Measurements from ENCODE around the gene SDK1. TPM values are rescaled to one million over a fixed set of nuclear protein-coding genes. Genes with fewer than 3 reads are reported as not detected.

SDK1 gene
- total and polyA plus RNA-seq, 12 donors = 1.0 to 5.3 (median 3.2) TPM

GRCh38 chr7:4279216-4279615 is 978.2 kb downstream of the SDK1 start:
- peaks cover 0 to 6% (median 0%) of the 10 kb centered on the region in 7 donors for H3K27me3 ChIP-seq
- no peaks in the 10 kb centered on the region for H3K36me3 ChIP-seq
- no peak overlapping the region for H3K4me3 ChIP-seq
- intact Hi-C loops (cut with DNase I) = no loop called here
- H3K27ac ChIP-seq = no peak overlapping the region
- no peaks in the 10 kb centered on the region for H3K4me1 ChIP-seq
- no peak for DNase-seq
- ATAC-seq = no peak
- peaks cover 0 to 11% (median 3%) of the 10 kb centered on the region in 11 donors for H3K9me3 ChIP-seq
- 81 to 82% methylated on average over 3 of the region's 3 CpGs for WGBS, 2 donors
- no peak for TF ChIP-seq CTCF (IDR thresholded peaks at IDR 0.05)

- intact Hi-C loops (cut with DNase I) = no loop called here
- Histone ChIP-seq H3K36me3 (no peaks in the 10 kb centered on the region), H3K9me3 (no peaks in the 10 kb centered on the region), H3K4me1 (no peaks in the 10 kb centered on the region), H3K27me3 (peaks cover 0 to 4% (median 0%) of the 10 kb centered on the region in 7 donors), H3K27ac (no peak overlapping the region), H3K4me3 (no peak overlapping the region)
- no peak for TF ChIP-seq CTCF (IDR thresholded peaks at IDR 0.05)
- no peak for ATAC-seq
- 71 to 78% methylated on average over 9 of the region's 9 CpGs for WGBS, 2 donors
- DNase-seq = no peak
These were observed 980.4 kb downstream of the SDK1 start for GRCh38 chr7:4281231-4281993.

- H3K4me3 ChIP-seq = no peak overlapping the region
- ATAC-seq (no peak), DNase-seq (no peak)
- no peaks in the 10 kb centered on the region for H3K4me1 ChIP-seq
- H3K36me3 ChIP-seq = no peaks in the 10 kb centered on the region
- peaks cover 0 to 4% (median 0%) of the 10 kb centered on the region in 7 donors for H3K27me3 ChIP-seq
- no peak overlapping the region for H3K27ac ChIP-seq
- 76 to 88% methylated on average over 14 of the region's 14 CpGs for WGBS, 2 donors
- H3K9me3 ChIP-seq = peaks cover 0 to 6% (median 0%) of the 10 kb centered on the region in 11 donors
- no peak for TF ChIP-seq CTCF (IDR thresholded peaks at IDR 0.05)
- intact Hi-C loops (cut with DNase I) = no loop called here
These were observed 981.6 kb downstream of the SDK1 start for GRCh38 chr7:4282434-4283223.

GRCh38 chr7:4286351-4286750 is 985.3 kb downstream of the SDK1 start:
- DNase-seq (no peak), ATAC-seq (no peak)
- peaks cover 0 to 4% (median 0%) of the 10 kb centered on the region in 7 donors for H3K27me3 ChIP-seq

More at GRCh38 chr7:4286351-4286750, 985.3 kb downstream of the SDK1 start:
- H3K4me3 ChIP-seq = no peak overlapping the region
- intact Hi-C loops (cut with DNase I) = no loop called here
- no peak overlapping the region for H3K27ac ChIP-seq
- H3K4me1 ChIP-seq = no peaks in the 10 kb centered on the region
- 60 to 64% methylated on average over 9 of the region's 9 CpGs for WGBS, 2 donors
- TF ChIP-seq CTCF (IDR thresholded peaks at IDR 0.05) = no peak
- no peaks in the 10 kb centered on the region for H3K36me3 ChIP-seq
- peaks cover 0 to 27% (median 0%) of the 10 kb centered on the region in 11 donors for H3K9me3 ChIP-seq

All from heart right ventricle (tissue), 16 donors.